SK-N-DZ (cell line): ENCODE measurements around the gene PRND.
"Not testable (repeated sequence)": the region's sequence is repeated elsewhere in the genome, so short reads cannot be mapped to it uniquely, and the experiment has no call there.

Source experiments
- DNase-seq: peaks from one replicate; pipeline ENCODE4 v3.0.0-alpha.2; 2015; ENCODE audit warnings: low spot score

The PRND gene

GRCh38 chr20:4736875-4737274 is 15.2 kb downstream of the PRND start:
- no peak for DNase-seq

- no peak for DNase-seq
Observed at GRCh38 chr20:4737857-4738627, 16.3 kb downstream of the PRND start.

GRCh38 chr20:4740774-4741431 is 19.2 kb downstream of the PRND start:
- peak; percentile 23 for DNase-seq

- no peak for DNase-seq
Observed at GRCh38 chr20:4748847-4749246, 27.1 kb downstream of the PRND start.

- no peak for DNase-seq
Observed at GRCh38 chr20:4749326-4749725, 27.6 kb downstream of the PRND start.

- DNase-seq: no peak
Observed at GRCh38 chr20:4750381-4750780, 28.7 kb downstream of the PRND start.

- peak; percentile 75 for DNase-seq
Observed at GRCh38 chr20:4759100-4759884, 37.6 kb downstream of the PRND start.

GRCh38 chr20:4763261-4763660 is 41.6 kb downstream of the PRND start:
- DNase-seq: no peak

- no peak for DNase-seq
Observed at GRCh38 chr20:4763723-4764510, 42.2 kb downstream of the PRND start.

GRCh38 chr20:4764805-4765204 is 43.1 kb downstream of the PRND start:
- no peak for DNase-seq

- DNase-seq: no peak
Observed at GRCh38 chr20:4765681-4766080, 44.0 kb downstream of the PRND start.

GRCh38 chr20:4766631-4767030 is 44.9 kb downstream of the PRND start:
- DNase-seq: no peak

GRCh38 chr20:4767084-4767483 is 45.4 kb downstream of the PRND start:
- DNase-seq: no peak

GRCh38 chr20:4769328-4769727 is 47.6 kb downstream of the PRND start:
- no peak for DNase-seq

GRCh38 chr20:4770026-4770425 is 48.3 kb downstream of the PRND start:
- DNase-seq: no peak

GRCh38 chr20:4771004-4771403 is 49.3 kb downstream of the PRND start:
- DNase-seq: no peak

- no peak for DNase-seq
Observed at GRCh38 chr20:4772132-4772531, 50.4 kb downstream of the PRND start.

GRCh38 chr20:4773014-4773413 is 51.3 kb downstream of the PRND start:
- not testable (repeated sequence) for DNase-seq

GRCh38 chr20:4773736-4774135 is 52.0 kb downstream of the PRND start:
- DNase-seq: no peak

- DNase-seq: no peak
Observed at GRCh38 chr20:4774207-4774606, 52.5 kb downstream of the PRND start.

GRCh38 chr20:4775322-4776078 is 53.8 kb downstream of the PRND start:
- DNase-seq: no peak
